Ammon's horn (tissue), 1 donor: ENCODE measurements around the gene CCDC50.

Source experiments
- DNase-seq: peaks from one replicate; pipeline ENCODE4 v3.0.0-alpha.2; 2016; ENCODE audit warnings: low spot score

CCDC50 gene

GRCh38 chr3:191381303-191381702 lies 52.1 kb downstream of the CCDC50 start:
- DNase-seq: no peak

DNA sequence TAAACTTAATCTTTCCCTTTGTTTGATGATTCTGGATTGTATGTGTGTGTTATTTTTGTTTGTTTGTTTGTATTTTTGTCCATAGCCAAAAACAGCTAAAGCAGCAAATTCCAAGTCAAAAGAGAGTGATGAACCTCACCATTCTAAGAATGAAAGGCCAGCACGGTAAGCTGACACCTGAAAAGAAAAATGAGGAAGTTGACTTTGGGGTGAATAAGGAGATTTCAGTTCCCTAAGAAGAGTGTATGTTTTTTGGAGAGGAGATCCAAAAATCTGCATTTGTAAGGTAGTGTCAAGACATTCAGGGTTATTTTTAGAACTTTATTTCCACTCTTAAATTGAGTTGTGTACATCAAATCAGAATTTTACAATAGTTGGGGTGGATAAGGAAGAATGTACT lies 53.5 kb downstream of the CCDC50 start:
- no peak for DNase-seq

- DNase-seq: no peak
Observed at GRCh38 chr3:191383124-191383523, 53.9 kb downstream of the CCDC50 start.

- DNase-seq: no peak
Observed at GRCh38 chr3:191385101-191385500, 55.9 kb downstream of the CCDC50 start.

GRCh38 chr3:191387441-191388077 lies 58.4 kb downstream of the CCDC50 start:
- DNase-seq: no peak

GRCh38 chr3:191388823-191389222 lies 59.6 kb downstream of the CCDC50 start:
- no peak for DNase-seq

DNA sequence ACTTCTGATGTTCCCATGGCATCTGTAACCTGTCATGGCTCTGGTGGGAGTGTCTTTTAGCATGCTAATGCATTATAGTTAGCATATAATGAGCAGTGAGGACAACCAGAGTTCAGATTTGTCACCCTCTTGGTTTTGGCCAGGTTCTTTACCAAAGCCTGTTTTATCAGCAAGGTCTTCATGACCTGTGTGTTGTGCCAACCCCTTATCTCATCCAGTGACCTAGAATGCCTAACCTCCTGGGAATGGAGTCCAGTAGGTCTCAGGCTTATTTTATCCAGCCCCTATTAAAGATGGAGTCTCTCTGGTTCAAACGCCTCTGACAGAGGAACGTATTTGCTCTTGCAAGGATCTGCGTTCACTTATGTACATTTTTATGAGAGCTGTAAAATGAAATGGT lies 61.4 kb downstream of the CCDC50 start:
- DNase-seq: no peak

DNA sequence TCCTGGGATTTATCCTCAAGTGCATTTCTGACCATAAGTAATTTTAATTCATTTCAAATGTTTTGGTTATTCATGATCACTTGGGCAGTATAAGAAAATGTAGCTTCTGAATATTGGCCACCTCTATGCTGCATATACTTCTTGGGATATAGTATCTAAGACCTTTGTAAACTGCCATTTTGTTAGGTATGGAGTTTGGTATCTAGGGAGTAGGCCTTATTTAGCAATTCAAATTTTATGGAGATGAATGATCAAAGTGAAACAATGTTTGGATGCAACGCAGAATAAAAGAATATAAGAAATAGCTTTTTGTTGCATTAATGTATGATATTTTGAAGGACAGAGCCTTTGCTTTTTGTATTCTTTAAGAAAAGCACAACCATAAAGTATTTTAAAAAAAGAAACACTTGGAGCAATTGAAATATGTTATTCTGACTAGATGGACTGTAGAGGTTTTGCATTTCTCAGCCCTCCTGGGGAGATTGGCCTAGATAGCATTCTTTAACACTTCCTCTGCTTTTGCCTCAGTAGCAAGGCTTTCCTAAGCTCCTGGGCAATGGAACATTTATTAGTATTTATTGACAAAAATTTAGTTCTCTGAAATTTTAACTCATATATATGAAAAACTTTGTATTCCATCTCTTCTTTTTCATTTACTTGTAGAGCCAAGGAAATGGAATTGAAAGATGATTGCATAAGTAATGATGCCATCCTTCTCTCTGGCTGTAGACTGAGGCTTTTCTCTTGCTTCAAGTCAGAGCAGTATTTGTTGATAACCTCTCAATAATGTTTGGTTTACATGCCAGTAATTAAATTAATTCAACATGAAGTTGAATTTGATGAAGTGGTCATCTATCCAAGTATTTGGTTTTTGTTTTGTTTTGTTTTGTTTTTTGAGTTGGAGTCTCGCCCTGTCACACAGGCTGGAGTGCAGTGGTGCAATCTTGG lies 62.9 kb downstream of the CCDC50 start:
- DNase-seq: no peak

DNA sequence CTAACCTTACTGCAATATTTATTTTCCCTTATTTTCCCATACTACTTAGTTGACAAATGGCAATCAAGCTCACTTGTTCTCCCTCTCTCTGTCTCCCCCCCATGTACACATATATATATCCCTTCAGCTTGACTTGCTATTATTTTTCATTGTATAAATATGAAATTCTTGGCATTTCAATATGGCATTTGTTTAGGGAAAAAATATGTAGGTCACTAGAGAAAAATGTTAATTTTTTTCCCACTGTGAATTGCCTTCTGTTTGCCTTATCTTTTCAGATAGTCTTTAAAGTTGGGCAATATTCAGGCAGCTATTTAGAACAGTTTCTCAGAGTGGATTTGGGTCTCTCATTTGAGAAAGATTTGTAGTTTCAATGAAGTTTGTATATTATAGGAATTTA lies 64.0 kb downstream of the CCDC50 start:
- no peak for DNase-seq

DNA sequence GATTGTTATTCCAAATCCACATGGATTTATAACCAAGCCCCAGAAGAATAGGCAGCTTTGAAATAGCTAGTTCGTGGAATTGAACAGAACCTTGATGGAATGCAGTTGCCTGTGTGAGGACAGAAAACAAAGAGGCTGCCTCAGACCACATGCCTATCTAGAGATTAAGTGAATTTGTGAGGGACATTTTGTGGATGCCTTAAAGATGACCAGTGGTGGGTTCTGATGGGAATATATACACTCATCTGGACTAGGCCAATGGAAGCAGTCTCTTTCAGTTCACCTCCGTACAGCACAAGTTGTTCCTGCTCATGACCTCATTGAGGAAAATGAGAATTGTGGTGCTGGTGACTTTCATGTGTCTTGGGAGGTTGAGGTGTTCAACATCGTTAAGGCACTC lies 68.6 kb downstream of the CCDC50 start:
- no peak for DNase-seq

DNA sequence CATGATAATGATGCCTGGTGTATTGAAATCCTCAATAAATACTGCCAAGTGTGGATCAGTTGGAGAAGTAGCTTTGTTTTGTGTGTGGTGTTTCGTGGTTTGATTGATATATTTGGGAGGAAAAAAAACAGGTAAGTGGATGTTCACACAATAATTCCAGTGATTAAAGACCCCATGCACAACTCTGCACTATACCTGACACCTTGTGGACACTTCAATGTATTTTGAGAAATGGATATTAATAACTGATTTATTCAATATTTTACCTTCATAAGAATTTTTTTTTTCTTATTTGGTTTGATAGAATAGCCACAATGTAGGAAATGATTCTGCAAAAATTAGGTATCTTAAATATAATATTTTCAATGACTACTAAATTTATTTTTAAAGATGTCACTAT lies 69.4 kb downstream of the CCDC50 start:
- DNase-seq: no peak

DNA sequence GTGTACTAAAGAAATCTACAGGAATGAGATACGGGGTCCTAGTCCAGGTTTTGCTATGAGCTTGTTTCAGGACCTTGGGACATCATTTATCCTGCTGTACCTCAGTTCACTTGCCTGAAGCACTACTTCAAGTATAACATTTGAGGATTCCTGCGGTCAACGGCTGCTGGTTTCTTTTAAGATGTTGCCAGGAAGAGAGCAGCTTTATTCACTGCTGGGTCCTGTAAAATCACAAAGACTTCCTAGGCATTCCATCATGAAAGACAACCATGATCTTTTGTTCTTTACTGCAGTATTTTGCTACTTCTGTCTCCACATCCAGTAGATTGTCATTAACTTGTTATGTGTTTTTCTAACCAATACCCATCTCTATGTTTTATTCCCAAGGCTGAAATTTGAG lies 70.7 kb downstream of the CCDC50 start:
- no peak for DNase-seq

- DNase-seq: no peak
Observed at GRCh38 chr3:191401775-191402357, 72.7 kb downstream of the CCDC50 start.

DNA sequence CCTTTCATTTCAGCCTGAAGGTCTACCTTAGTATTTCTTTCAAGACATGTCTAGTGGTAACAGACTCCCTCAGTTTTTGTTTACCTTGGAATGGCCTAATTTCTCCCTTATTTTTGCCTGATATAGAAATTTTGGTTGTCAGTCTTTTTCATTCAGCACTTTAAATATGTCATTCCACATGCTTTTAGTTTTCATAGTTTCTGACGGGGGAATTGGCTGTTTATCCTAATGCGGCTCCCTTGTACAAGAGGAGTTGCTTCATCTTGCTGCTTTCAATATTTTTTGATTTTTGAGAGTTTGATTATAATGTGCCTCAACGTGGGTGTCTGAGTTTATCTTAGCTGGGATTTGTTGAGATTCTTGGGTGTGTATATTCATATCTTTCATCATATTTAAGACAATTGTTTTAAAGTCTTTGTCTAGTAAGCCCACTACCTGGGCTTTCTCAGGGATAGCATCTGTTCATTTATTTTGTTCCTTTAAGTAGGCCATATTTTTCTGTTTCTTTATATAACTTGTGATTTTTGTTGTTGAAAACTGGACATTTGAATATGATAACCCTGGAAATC lies 80.7 kb downstream of the CCDC50 start:
- no peak for DNase-seq

- DNase-seq: peak; percentile 33
Observed at GRCh38 chr3:191412759-191413158, 83.6 kb downstream of the CCDC50 start.

GRCh38 chr3:191414286-191414685 lies 85.1 kb downstream of the CCDC50 start:
- no peak for DNase-seq

- DNase-seq: no peak
Observed at GRCh38 chr3:191414732-191415131, 85.5 kb downstream of the CCDC50 start.

GRCh38 chr3:191415566-191415965 lies 86.4 kb downstream of the CCDC50 start:
- no peak for DNase-seq

GRCh38 chr3:191417457-191417729 lies 88.2 kb downstream of the CCDC50 start:
- no peak for DNase-seq

- no peak for DNase-seq
Observed at GRCh38 chr3:191420771-191421170, 91.6 kb downstream of the CCDC50 start.

DNA sequence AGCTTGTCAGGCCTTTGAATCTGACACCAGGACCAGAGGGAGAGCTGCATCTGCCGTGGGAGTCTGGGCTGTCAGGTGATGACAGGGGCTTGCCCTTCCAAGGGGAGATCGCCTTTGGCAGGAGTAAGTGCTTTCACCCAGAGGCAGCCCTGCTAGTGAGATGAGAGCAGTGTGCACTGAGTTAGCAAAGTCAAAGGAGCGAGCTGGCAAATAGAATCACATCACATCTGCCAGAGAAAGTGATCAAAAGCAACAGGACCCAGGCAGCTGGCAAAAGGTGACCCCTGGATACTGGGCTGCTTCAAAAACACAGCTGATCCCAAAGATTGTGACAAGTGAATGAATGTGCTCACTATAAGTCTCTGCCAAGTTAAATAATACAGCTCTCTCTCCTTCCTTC lies 95.7 kb downstream of the CCDC50 start:
- no peak for DNase-seq

DNA sequence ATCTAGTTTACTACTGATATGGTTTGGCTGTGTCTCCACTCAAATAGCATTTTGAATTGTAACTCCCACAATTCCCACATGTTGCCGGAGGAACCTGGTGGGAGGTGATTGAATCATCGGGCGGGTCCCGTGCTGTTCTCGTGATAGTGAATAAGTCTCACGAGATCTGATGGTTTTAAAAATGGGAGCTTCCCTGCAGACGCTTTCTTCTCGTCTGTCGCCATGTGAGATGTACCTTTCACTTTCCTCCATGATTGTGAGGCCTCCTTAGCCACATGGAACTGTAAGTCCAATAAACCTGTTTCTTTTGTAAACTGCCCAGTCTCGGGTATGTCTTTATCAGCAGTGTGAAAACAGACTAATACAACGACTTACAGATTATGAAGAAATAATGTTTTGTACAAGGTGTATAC lies 96.1 kb downstream of the CCDC50 start:
- no peak for DNase-seq

- DNase-seq: no peak
Observed at GRCh38 chr3:191426311-191426710, 97.1 kb downstream of the CCDC50 start.
